Glutamatergic neuron (in vitro differentiated cells): ENCODE data around the gene MMP14. TPM values are rescaled to one million over a fixed set of nuclear protein-coding genes. Genes with fewer than 3 reads are reported as not detected.
"Not testable (repeated sequence)": the region's sequence is repeated elsewhere in the genome, so short reads cannot be mapped to it uniquely, and the experiment has no call there.

Source experiments
- DNase-seq: peaks from one replicate; pipeline ENCODE4 v3.0.0; 2022
- H3K27ac Mint-ChIP-seq: one replicate; pipeline ENCODE4 v1.8.0; 2020; ENCODE audit warnings: mild to moderate bottlenecking, mixed read lengths, inconsistent platforms; ENCODE audit not compliant: unreplicated experiment
- H3K27me3 Mint-ChIP-seq: one replicate; pipeline ENCODE4 v1.8.0; 2020; ENCODE audit warnings: mild to moderate bottlenecking, moderate library complexity, mixed read lengths, inconsistent platforms; ENCODE audit not compliant: unreplicated experiment
- H3K36me3 Mint-ChIP-seq: one replicate; pipeline ENCODE4 v1.8.0; 2020; ENCODE audit warnings: mild to moderate bottlenecking, mixed read lengths, inconsistent platforms; ENCODE audit not compliant: unreplicated experiment
- H3K4me1 Mint-ChIP-seq: one replicate; pipeline ENCODE4 v1.8.0; 2020; ENCODE audit warnings: mild to moderate bottlenecking, low read depth, mixed read lengths, inconsistent platforms; ENCODE audit not compliant: unreplicated experiment
- H3K4me3 Mint-ChIP-seq: one replicate; pipeline ENCODE4 v1.8.0; 2020; ENCODE audit warnings: mild to moderate bottlenecking, mixed read lengths, inconsistent platforms; ENCODE audit not compliant: unreplicated experiment
- H3K9me3 Mint-ChIP-seq: one replicate; pipeline ENCODE4 v1.8.0; 2020; ENCODE audit warnings: mild to moderate bottlenecking, moderate library complexity, mixed read lengths, inconsistent platforms; ENCODE audit not compliant: unreplicated experiment
- CTCF ChIP-seq: fragments of 200-600 bp; sonication (generic); IDR thresholded peaks from one replicate; pipeline ENCODE4 v1.5.0; 2021; ENCODE audit not compliant: partially characterized antibody, unreplicated experiment
- long read RNA-seq: library from polyadenylated mRNA; unstranded; transcript quantifications from one replicate; pipeline ENCODE4 v2.0.0, GENCODE V29; 2020; ENCODE audit not compliant: unreplicated experiment
- total RNA-seq: library from RNA; stranded (reverse); fragmentation: NEBNext Ultra II Directional; extraction: Animal tissue kit (Norgen Biotek cat#: 25700); gene quantifications from one replicate; pipeline ENCODE4 v1.2.1, GENCODE V29; 2021; ENCODE audit not compliant: unreplicated experiment

Gene MMP14
- 162 TPM for total RNA-seq
- long read RNA-seq, partial matches to known transcripts, result 0 of 3 reads
- long read RNA-seq, other reads (novel, unspliced or antisense), result 3 of 3 reads

GRCh38 chr14:22836301-22837113, at the start of gene MMP14:
Gene MMP14 (plus strand): TSS chr14:22836585. CDS start chr14:22836818, 233 bp downstream.
- peak; percentile 66 for DNase-seq

GRCh38 chr14:22786685-22787084, 49.7 kb upstream of the MMP14 start:
- DNase-seq, result no peak
- Mint-ChIP-seq H3K9me3 (no peaks in the 10 kb centered on the region), H3K4me3 (no peak overlapping the region), H3K27me3 (peaks cover under 1% of the 10 kb centered on the region), H3K36me3 (no peaks in the 10 kb centered on the region), H3K4me1 (no peaks in the 10 kb centered on the region), H3K27ac (no peak overlapping the region)
- TF ChIP-seq CTCF, result no peak

More at GRCh38 chr14:22836301-22837113, at the start of gene MMP14:
- Mint-ChIP-seq H3K36me3 (no peaks in the 10 kb centered on the region), H3K4me3 (peak within 1 kb of the TSS; percentile 97), H3K4me1 (peaks cover 14% of the 10 kb centered on the region), H3K27me3 (peaks cover 10% of the 10 kb centered on the region), H3K27ac (peak within 1 kb of the TSS; percentile 98), H3K9me3 (peaks cover 15% of the 10 kb centered on the region)
- TF ChIP-seq CTCF, result no peak

- H3K27ac Mint-ChIP-seq, result no peak overlapping the region
- H3K36me3 Mint-ChIP-seq, result no peaks in the 10 kb centered on the region
- no peak for TF ChIP-seq CTCF
- no peaks in the 10 kb centered on the region for H3K4me1 Mint-ChIP-seq
- DNase-seq, result no peak
- no peak overlapping the region for H3K4me3 Mint-ChIP-seq
- H3K9me3 Mint-ChIP-seq, result peaks cover 3% of the 10 kb centered on the region
- H3K27me3 Mint-ChIP-seq, result peaks cover 2% of the 10 kb centered on the region
Observed at GRCh38 chr14:22791301-22791700, 45.1 kb upstream of the MMP14 start.

GRCh38 chr14:22792158-22792557, 44.2 kb upstream of the MMP14 start:
- peaks cover 3% of the 10 kb centered on the region for H3K9me3 Mint-ChIP-seq
- DNase-seq, result no peak
- no peak overlapping the region for H3K4me3 Mint-ChIP-seq
- H3K36me3 Mint-ChIP-seq, result no peaks in the 10 kb centered on the region
- TF ChIP-seq CTCF, result no peak
- no peaks in the 10 kb centered on the region for H3K4me1 Mint-ChIP-seq
- no peak overlapping the region for H3K27ac Mint-ChIP-seq
- peaks cover 2% of the 10 kb centered on the region for H3K27me3 Mint-ChIP-seq

GRCh38 chr14:22793550-22793949, 42.8 kb upstream of the MMP14 start:
- not testable (repeated sequence) for H3K27me3 Mint-ChIP-seq, H3K9me3 Mint-ChIP-seq, H3K27ac Mint-ChIP-seq, H3K4me3 Mint-ChIP-seq, H3K36me3 Mint-ChIP-seq, DNase-seq, H3K4me1 Mint-ChIP-seq
